ENCODE data around the gene MRTFA. TPM values are rescaled to one million over a fixed set of nuclear protein-coding genes. Genes with fewer than 3 reads are reported as not detected.

The MRTFA gene
- total and polyA plus RNA-seq, 2 of the 13 experiments (the other 11 are each of a cell fraction or from before 2014, with no cell fraction given): 2.4 to 8.2 TPM

DNA sequence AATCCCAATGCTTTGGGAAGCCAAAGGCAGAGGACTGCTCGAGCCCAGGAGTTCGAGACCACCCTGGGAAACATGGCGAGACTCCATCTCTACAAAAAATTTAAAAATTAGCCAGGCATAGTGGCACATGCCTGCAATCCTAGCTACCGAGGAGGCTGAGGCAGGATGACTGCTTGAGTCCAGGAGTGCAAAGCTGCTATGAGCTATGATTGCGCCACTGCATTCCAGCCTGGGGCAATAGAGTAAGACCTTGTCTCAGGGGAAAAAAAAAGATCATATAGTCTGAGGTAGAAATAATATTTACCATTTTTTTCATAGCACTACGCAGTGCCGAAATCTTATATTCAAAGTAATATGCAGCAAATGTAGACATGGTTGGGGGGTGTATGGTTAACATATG lies 47.8 kb downstream of the MRTFA start (continued):
- TF ChIP-seq, protein P1, sequence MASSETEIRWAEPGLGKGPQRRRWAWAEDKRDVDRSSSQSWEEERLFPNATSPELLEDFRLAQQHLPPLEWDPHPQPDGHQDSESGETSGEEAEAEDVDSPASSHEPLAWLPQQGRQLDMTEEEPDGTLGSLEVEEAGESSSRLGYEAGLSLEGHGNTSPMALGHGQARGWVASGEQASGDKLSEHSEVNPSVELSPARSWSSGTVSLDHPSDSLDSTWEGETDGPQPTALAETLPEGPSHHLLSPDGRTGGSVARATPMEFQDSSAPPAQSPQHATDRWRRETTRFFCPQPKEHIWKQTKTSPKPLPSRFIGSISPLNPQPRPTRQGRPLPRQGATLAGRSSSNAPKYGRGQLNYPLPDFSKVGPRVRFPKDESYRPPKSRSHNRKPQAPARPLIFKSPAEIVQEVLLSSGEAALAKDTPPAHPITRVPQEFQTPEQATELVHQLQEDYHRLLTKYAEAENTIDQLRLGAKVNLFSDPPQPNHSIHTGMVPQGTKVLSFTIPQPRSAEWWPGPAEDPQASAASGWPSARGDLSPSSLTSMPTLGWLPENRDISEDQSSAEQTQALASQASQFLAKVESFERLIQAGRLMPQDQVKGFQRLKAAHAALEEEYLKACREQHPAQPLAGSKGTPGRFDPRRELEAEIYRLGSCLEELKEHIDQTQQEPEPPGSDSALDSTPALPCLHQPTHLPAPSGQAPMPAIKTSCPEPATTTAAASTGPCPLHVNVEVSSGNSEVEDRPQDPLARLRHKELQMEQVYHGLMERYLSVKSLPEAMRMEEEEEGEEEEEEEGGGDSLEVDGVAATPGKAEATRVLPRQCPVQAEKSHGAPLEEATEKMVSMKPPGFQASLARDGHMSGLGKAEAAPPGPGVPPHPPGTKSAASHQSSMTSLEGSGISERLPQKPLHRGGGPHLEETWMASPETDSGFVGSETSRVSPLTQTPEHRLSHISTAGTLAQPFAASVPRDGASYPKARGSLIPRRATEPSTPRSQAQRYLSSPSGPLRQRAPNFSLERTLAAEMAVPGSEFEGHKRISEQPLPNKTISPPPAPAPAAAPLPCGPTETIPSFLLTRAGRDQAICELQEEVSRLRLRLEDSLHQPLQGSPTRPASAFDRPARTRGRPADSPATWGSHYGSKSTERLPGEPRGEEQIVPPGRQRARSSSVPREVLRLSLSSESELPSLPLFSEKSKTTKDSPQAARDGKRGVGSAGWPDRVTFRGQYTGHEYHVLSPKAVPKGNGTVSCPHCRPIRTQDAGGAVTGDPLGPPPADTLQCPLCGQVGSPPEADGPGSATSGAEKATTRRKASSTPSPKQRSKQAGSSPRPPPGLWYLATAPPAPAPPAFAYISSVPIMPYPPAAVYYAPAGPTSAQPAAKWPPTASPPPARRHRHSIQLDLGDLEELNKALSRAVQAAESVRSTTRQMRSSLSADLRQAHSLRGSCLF (CRISPR knock-in tag; IDR thresholded peaks at IDR 0.05; ENCODE audit: borderline replicate concordance): no peak
- TF ChIP-seq HHEX (CRISPR knock-in tag; IDR thresholded peaks at IDR 0.05): no peak
- TF ChIP-seq SNAPC2 (CRISPR knock-in tag; IDR thresholded peaks at IDR 0.05): no peak
- no peak for TF ChIP-seq FOXC1 (CRISPR knock-in tag; IDR thresholded peaks at IDR 0.05; ENCODE audit: borderline replicate concordance)
- no peak for TF ChIP-seq ZNF282 (IDR thresholded peaks at IDR 0.05; ENCODE audit: partially characterized antibody)
- TF ChIP-seq PAX8 (CRISPR knock-in tag; IDR thresholded peaks at IDR 0.05; ENCODE audit: borderline replicate concordance): no peak
- TF ChIP-seq CBX2 (IDR thresholded peaks at IDR 0.05; ENCODE audit: low read depth, low read length): no peak
- TF ChIP-seq CBX2 (CRISPR knock-in tag; IDR thresholded peaks at IDR 0.05; ENCODE audit: low read depth): no peak
- TF ChIP-seq, protein P2, sequence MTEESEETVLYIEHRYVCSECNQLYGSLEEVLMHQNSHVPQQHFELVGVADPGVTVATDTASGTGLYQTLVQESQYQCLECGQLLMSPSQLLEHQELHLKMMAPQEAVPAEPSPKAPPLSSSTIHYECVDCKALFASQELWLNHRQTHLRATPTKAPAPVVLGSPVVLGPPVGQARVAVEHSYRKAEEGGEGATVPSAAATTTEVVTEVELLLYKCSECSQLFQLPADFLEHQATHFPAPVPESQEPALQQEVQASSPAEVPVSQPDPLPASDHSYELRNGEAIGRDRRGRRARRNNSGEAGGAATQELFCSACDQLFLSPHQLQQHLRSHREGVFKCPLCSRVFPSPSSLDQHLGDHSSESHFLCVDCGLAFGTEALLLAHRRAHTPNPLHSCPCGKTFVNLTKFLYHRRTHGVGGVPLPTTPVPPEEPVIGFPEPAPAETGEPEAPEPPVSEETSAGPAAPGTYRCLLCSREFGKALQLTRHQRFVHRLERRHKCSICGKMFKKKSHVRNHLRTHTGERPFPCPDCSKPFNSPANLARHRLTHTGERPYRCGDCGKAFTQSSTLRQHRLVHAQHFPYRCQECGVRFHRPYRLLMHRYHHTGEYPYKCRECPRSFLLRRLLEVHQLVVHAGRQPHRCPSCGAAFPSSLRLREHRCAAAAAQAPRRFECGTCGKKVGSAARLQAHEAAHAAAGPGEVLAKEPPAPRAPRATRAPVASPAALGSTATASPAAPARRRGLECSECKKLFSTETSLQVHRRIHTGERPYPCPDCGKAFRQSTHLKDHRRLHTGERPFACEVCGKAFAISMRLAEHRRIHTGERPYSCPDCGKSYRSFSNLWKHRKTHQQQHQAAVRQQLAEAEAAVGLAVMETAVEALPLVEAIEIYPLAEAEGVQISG (CRISPR knock-in tag; IDR thresholded peaks at IDR 0.05): peak; percentile 50
- no peak for TF ChIP-seq ZNF260 (CRISPR knock-in tag; IDR thresholded peaks at IDR 0.05; ENCODE audit: borderline replicate concordance, low read depth)
- TF ChIP-seq GFI1 (CRISPR knock-in tag; IDR thresholded peaks at IDR 0.05; ENCODE audit: borderline replicate concordance): no peak
- TF ChIP-seq, protein P3, sequence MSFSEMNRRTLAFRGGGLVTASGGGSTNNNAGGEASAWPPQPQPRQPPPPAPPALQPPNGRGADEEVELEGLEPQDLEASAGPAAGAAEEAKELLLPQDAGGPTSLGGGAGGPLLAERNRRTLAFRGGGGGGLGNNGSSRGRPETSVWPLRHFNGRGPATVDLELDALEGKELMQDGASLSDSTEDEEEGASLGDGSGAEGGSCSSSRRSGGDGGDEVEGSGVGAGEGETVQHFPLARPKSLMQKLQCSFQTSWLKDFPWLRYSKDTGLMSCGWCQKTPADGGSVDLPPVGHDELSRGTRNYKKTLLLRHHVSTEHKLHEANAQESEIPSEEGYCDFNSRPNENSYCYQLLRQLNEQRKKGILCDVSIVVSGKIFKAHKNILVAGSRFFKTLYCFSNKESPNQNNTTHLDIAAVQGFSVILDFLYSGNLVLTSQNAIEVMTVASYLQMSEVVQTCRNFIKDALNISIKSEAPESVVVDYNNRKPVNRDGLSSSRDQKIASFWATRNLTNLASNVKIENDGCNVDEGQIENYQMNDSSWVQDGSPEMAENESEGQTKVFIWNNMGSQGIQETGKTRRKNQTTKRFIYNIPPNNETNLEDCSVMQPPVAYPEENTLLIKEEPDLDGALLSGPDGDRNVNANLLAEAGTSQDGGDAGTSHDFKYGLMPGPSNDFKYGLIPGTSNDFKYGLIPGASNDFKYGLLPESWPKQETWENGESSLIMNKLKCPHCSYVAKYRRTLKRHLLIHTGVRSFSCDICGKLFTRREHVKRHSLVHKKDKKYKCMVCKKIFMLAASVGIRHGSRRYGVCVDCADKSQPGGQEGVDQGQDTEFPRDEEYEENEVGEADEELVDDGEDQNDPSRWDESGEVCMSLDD (CRISPR knock-in tag; IDR thresholded peaks at IDR 0.05; ENCODE audit: borderline replicate concordance): no peak
- TF ChIP-seq, protein P4, sequence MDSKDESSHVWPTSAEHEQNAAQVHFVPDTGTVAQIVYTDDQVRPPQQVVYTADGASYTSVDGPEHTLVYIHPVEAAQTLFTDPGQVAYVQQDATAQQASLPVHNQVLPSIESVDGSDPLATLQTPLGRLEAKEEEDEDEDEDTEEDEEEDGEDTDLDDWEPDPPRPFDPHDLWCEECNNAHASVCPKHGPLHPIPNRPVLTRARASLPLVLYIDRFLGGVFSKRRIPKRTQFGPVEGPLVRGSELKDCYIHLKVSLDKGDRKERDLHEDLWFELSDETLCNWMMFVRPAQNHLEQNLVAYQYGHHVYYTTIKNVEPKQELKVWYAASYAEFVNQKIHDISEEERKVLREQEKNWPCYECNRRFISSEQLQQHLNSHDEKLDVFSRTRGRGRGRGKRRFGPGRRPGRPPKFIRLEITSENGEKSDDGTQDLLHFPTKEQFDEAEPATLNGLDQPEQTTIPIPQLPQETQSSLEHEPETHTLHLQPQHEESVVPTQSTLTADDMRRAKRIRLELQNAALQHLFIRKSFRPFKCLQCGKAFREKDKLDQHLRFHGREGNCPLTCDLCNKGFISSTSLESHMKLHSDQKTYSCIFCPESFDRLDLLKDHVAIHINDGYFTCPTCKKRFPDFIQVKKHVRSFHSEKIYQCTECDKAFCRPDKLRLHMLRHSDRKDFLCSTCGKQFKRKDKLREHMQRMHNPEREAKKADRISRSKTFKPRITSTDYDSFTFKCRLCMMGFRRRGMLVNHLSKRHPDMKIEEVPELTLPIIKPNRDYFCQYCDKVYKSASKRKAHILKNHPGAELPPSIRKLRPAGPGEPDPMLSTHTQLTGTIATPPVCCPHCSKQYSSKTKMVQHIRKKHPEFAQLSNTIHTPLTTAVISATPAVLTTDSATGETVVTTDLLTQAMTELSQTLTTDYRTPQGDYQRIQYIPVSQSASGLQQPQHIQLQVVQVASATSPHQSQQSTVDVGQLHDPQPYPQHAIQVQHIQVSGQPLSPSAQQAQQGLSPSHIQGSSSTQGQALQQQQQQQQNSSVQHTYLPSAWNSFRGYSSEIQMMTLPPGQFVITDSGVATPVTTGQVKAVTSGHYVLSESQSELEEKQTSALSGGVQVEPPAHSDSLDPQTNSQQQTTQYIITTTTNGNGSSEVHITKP (CRISPR knock-in tag; IDR thresholded peaks at IDR 0.05; ENCODE audit: low read depth): no peak
- no peak for TF ChIP-seq GTF2F1 (IDR thresholded peaks at IDR 0.05; ENCODE audit: low read length)
- TF ChIP-seq IRX3 (CRISPR knock-in tag; IDR thresholded peaks at IDR 0.05; ENCODE audit: borderline replicate concordance, low read depth): no peak

Measured in HepG2 (cell line).